HL-60/S4 treated with phorbol 12-myristate 13-acetate at 8.2 ng/mL for 4 days and 3 days (cell line): Measurements from ENCODE around the gene CELF5.

Experiments used
- in situ Hi-C: fragments of 300-500 bp; cut with MboI; formaldehyde crosslinking; loops from 2 replicates; pipeline ENCODE4 v1.15.0; 2022; ENCODE audit warnings: low sequenced_read_pairs

Gene CELF5

GRCh38 chr19:3236272-3236671 is 11.8 kb downstream of the CELF5 start:
- in situ Hi-C loops: no loop called here

- in situ Hi-C loops: no loop called here
These were observed 13.7 kb downstream of the CELF5 start for GRCh38 chr19:3238066-3238561.

DNA sequence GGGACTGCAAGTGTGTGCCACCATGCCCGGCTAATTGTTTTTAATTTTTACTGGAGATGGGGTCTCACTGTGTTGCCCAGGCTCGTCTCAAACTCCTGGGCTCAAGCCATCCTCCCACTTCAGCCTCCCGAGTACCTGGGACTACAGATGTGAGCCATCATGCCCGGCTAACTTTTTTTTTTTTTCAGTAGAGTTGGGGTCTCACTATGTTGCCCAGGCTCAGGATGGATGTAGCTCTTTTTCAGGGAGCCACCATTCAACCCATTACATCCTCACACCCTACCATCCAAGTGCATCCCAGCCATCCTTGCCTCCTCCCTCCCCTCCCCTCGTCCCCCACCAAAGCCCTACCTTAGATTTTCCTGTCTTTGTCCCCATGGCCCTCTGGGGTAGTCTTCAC is 14.9 kb downstream of the CELF5 start:
- in situ Hi-C loops: no loop called here

GRCh38 chr19:3243819-3244700 is 19.6 kb downstream of the CELF5 start:
- in situ Hi-C loops: no loop called here

DNA sequence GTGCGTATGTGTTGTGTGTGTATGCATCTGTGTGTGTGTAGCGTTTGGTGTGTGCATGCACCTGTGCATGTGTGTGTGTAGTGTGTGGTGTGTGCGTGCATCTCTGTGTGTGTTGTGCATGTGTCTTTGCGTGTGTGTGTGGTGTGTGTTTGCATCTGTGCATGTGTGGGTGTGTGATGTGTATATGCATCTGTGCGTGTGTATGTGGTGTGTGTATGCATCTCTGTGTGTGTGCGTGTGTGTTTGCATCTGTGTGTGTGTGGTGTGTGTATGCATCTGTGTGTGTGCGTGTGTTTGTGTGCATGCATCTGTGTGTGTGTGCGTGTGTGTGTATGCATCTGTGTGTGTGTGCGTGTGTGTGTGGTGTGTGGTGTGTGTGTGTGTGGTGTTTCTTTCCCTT is 20.6 kb downstream of the CELF5 start:
- in situ Hi-C loops: no loop called here

DNA sequence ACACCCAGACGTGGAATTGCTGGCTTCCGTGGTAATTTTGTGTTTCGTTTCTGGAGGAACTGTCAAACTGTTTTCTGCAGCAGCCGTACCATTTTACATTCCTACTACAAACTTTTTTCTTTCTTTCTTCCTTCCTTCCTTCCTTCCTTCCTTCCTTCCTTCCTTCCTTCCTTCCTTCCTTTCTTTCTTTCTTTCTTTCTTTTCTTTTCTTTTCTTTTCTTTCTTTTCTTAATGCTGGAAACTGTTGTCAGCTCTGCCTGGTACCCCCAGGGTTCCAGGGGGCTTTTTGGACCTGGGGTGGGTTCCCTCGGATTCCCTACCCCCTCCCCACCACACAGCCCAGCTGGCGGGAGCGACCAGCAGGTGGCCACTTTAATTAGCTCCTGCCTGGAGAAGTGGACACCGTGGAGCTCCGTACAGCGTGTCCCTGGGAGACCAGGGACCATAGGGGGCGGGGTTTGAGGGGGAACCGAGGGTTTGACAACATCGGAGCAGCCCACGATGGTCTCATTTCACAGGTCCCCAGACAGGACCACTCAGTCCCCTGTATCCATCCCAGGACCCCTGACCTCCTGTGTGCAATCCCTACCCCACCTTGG is 24.4 kb downstream of the CELF5 start:
- in situ Hi-C loops: no loop called here

- in situ Hi-C loops: no loop called here
These were observed 24.9 kb downstream of the CELF5 start for GRCh38 chr19:3249408-3249807.

DNA sequence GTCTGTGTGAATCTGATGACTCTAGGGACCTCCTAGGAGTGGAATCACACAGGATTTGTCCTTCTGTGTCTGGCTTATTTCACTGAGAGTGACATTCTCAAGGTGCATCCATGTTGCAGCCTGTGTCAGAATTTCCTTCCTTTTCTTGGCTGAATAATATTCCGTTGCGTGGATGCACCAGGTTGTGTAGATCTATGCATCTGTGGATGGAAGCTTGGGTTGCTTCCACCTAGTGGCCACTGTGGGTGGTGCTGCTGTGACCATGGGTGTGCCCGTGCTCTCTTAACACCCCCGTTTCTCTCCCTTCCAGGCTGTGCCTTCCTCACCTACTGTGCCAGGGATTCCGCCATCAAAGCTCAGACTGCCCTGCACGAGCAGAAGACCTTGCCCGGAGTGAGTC is 26.2 kb downstream of the CELF5 start:
- in situ Hi-C loops: no loop called here

DNA sequence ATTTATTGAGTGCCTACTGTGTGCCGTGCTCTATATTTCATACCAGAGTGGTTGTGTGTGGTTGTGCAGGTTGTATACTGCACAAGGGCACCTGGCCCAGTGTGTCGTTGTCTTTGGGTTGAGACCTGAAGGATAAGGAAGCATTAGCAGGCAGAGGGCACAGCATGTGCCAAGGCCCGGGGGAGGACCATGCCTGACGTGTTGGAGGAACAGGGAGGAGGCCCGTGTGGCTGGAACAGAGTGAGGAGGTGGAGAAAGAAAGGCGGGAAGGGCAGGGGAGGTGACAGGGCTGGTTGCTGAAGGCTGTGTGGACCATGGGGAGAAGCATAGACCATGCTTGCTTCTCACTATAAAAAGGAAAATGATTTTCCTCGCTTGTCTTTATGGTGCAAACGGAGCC is 26.8 kb downstream of the CELF5 start:
- in situ Hi-C loops: no loop called here

DNA sequence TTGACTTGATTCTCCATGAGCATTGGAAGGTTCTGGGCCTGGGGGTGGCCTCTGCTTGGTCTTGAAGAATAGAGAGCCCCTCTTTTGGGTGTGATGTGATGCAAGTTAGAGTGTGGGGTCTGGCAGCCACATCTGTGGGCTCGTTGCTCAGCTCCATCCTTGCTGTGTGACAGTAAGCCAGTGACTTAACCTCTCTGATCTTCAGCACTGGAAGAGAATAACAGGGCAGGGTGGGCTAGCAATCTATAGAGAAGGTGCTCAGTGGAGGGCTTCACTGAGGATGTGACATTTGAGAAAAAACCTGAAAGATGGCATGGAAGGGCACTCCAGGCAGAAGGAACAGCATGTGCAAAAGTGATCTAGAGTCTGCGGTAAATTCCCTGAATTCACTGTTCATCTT is 28.2 kb downstream of the CELF5 start:
- in situ Hi-C loops: no loop called here

- in situ Hi-C loops: no loop called here
These were observed 28.8 kb downstream of the CELF5 start for GRCh38 chr19:3253270-3253669.

- in situ Hi-C loops: no loop called here
These were observed 30.1 kb downstream of the CELF5 start for GRCh38 chr19:3254520-3254919.

DNA sequence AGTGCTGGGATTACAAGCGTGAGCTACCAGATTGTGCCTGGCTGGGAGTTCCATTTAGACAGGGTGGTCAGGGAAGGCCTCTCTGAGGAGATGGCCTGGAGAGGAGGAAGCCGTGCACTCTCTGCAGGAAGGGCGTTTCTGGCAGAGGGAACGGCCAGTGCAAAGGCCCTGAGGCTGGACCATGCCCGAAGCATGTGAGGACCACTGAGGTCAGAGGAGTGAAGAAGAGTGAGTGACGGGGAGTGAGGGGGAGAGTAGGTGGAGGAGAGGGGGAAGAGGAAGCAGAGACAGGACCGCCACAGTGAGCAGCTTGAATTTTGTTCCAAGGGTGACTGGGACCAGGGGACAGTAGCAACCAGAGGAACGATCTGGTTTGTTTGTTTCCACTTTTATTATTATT is 32.6 kb downstream of the CELF5 start:
- in situ Hi-C loops: no loop called here

- in situ Hi-C loops: no loop called here
These were observed 37.9 kb downstream of the CELF5 start for GRCh38 chr19:3262362-3262761.

- in situ Hi-C loops: no loop called here
These were observed 39.4 kb downstream of the CELF5 start for GRCh38 chr19:3263866-3264265.

GRCh38 chr19:3265432-3265831 is 41.0 kb downstream of the CELF5 start:
- in situ Hi-C loops: no loop called here

DNA sequence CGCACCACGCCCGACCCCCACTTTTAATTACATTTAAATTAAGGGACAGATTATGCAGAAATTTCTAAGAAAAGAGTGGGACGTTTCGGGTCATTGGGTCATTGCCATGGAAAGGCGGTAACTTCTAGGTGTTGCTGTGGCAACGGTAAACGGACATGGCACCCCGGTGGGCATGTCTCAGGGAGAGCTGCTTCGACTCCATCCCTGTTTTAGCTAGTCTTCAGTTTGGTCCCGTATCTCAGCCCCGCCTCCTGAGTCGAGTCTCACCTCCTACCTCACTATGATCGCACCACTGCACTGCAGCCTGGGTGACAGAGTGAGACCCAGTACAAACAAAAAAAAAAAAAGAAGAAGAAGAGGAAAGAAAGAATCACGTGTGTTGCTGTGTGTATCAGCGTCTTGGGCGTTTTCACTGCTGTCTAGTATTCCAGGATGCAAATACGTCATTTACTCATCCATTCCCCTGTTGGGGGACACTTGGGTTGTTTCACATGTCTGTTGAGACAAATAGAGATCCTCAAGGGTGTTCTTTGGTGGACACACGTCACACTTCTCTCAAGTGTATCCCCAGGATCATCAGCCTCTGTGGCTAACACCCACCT is 41.7 kb downstream of the CELF5 start:
- in situ Hi-C loops: no loop called here

DNA sequence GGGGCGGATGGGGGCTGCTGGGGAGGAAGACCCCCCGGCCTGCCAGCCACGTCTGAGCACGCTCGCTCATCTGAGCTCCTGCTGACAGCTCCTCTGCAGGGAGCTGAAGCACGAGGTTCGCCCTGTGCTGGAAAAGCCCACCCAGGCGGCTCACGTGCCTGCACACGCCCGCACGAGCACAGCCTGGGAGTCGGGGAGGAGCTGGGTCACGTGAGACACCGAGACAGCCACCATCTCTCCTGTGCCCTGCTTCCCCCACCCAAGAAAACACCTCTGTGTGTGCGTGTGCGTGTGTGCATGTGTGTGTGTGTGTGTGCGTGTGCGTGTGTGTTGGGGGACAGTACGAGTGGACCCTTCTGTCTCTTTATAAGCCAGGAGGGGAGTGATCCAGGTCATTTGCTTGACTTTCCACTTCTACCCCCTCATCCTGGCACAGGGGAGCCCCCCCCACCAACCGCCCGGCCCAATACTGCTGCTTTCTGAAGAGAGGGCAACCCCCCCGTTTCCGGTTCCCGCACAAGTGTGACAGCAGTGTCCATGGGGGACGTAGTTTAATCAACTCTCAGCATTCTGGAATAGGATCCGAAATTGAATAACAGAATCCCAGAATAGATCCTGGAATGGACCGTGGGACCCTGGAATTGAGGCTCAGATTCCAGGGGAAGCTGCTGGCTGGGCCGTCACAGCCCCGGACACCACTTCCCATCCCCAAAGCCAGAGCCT is 42.5 kb downstream of the CELF5 start:
- in situ Hi-C loops: no loop called here

GRCh38 chr19:3268326-3268725 is 43.9 kb downstream of the CELF5 start:
- in situ Hi-C loops: no loop called here

DNA sequence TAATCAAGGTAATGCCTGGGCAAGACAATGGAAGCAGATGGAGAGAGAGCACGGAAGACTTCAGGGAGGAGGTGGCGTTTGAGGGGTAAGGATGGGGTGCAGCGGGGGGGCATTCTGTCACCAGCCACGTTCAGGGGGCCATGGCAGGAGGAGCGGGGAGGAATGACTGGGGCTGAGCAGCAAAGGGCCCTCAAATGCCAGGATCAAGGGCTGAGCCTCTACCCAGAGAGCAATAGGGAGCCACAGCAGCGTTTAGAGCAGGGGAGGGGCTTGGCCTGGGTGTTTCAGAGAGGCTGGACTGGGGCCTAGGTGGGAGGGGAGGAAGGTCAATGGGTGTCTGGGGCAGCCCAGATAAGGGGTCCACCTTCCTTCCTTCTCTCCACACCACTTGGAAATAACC is 44.3 kb downstream of the CELF5 start:
- in situ Hi-C loops: no loop called here

DNA sequence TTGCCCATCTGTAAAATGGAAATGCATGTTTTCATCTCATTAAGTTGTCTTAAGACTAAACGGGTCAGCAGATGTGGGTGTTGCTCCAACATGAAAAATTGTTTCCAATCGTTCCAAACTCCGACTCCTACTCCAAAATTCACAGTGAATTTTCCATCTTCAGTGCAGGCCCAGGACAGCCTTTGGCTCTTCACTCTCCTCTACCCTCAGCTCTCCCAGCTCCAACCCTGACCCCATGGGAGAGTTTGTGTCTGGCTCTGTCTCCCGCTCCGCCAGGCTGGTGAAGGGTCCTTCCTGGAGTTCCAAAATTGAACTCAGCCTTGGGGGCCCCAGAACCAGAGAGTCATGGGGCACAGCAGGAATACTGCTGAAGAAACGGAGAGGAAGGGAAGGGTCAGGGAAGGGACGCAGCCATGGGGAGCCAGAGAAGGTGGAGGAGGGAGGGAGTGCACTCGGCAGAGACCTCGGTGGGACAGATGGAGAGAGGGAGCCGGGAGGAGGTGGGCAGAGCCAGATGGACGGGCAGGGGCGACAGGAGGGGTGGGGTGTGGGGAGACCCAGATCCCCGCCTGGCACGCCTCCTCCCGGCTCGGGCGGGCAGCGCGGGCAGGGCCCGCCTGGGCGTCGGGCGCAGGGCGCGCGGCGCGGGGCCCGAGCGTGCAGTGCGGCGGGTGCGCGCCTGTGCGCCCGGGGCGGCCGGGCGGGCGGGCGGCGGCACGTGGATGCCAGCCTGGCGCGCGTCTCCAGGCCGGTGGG is 45.6 kb downstream of the CELF5 start:
- in situ Hi-C loops: no loop called here
